Panc1 (cell line): Measurements from ENCODE around the gene TTLL11.

ENCODE experiments used
- POLR2AphosphoS5 ChIP-seq: IDR thresholded peaks from 2 replicates; pipeline ENCODE4 v1.6.1; 2012; ENCODE audit warnings: mild to moderate bottlenecking, low read depth, low read length, moderate library complexity
- TF ChIP-seq, protein P1 (sequence below): fragments of 450-650 bp; IDR thresholded peaks from 2 replicates; pipeline ENCODE4 v1.5.1; 2017; ENCODE audit warnings: mild to moderate bottlenecking

GRCh38 chr9:121949766-121950165 lies 143.3 kb downstream of the TTLL11 start:
- TF ChIP-seq POLR2AphosphoS5, result no peak
- TF ChIP-seq, protein P1, sequence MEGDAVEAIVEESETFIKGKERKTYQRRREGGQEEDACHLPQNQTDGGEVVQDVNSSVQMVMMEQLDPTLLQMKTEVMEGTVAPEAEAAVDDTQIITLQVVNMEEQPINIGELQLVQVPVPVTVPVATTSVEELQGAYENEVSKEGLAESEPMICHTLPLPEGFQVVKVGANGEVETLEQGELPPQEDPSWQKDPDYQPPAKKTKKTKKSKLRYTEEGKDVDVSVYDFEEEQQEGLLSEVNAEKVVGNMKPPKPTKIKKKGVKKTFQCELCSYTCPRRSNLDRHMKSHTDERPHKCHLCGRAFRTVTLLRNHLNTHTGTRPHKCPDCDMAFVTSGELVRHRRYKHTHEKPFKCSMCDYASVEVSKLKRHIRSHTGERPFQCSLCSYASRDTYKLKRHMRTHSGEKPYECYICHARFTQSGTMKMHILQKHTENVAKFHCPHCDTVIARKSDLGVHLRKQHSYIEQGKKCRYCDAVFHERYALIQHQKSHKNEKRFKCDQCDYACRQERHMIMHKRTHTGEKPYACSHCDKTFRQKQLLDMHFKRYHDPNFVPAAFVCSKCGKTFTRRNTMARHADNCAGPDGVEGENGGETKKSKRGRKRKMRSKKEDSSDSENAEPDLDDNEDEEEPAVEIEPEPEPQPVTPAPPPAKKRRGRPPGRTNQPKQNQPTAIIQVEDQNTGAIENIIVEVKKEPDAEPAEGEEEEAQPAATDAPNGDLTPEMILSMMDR, result no peak
